DMS53 (cell line): ENCODE results near the gene GPATCH8.

Experiments
- DNase-seq: peaks from one replicate; lab custom pipeline; 2025; lab: John Stamatoyannopoulos, UW

GPATCH8 gene

DNA sequence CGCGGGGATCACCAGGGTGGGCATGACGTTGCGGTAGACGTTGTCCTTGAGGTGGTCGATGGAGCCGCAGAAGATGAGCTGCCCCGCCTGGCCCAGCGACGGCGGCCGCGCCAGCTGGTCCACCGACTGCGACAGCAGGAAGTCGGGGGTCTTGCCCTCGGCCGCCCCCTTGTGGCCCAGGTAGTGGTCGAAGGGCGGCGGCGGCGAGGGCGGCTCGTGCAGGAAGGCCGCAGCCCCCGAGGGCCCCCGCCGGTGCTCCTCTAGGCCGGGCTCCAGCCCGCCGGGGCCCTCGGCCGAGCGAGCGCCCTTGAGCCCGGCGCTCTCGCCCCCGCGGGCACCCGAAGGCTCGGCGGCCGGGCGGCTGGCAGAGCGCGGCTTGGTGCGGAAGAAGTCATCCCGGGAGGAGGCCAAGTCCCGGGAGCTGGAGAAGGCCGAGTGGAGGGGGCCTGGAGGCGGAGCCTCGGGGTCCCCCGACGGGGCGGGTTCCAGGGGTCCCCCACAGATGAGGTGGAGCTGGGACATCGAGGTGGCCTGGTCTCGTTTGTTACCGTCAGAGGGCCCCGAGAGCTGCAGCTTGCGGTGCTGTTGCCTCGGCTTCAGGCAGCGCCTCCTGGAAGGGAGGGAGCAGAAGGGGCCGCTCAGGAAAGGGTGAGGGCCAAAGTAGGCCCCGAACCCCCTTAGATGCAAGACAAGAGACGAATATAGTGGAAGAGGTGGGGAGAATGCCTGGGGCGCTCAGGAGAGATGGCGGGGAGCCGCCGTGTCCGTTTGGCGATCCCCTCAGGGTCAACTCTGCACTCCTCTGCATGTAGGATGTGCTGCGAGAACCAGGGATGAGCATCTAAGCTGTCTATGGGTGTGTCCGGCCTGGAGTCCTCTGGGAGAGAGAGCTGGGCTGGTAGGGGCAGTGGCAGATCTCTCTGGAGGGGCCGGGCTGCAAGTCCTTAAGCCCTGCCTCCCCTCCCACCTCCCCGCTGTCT lies 148.3 kb downstream of the GPATCH8 start:
- DNase-seq, result no peak

DNA sequence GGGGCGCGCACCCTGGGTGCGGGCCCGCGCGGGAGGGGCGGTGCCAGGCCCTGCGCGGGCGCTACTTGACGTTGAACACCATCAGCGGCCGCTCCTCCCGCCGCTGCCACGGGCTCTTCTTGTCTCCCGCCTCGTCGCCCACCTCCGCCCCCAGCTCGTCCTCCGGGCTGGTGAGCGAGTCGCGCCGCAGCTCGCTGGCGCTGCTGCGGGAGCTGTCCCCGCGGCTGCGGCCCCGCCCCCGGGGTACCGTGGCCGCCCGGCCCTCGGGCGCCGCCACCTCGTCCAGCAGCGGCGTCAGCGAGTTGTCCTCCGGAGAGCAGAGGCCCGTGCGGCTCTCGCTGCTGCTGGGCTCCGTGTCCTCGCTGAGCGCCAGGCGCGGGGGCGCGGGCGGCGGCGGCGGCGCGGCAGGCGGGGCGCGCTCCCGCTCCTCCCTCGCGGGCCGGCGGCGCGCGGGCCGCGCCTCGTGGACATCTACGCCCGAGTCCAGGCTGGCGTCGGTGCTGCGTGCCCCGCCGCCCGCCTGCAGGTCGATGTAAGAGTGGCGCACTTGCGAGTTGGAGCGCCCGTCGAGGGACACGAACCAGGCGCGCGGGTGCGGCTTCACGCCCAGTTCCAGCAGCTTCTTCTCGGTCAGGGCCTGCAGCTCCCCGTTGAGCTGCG lies 149.4 kb downstream of the GPATCH8 start:
- peak; percentile 77 for DNase-seq

GRCh38 chr17:44352828-44353671 lies 150.2 kb downstream of the GPATCH8 start:
- no peak for DNase-seq

- DNase-seq, result no peak
These were observed 151.0 kb downstream of the GPATCH8 start for GRCh38 chr17:44351961-44352827.

DNA sequence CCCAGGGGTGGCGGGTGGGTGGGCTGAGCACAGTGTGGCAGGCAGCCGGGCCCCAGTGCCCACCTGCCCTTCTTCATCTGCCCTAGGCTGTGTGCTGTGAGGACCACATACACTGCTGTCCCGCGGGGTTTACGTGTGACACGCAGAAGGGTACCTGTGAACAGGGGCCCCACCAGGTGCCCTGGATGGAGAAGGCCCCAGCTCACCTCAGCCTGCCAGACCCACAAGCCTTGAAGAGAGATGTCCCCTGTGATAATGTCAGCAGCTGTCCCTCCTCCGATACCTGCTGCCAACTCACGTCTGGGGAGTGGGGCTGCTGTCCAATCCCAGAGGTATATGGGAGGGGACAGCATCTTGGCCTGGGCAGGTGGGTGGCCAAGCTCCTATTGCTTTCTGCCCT lies 151.7 kb downstream of the GPATCH8 start:
- no peak for DNase-seq

GRCh38 chr17:44350733-44351226 lies 152.4 kb downstream of the GPATCH8 start:
- DNase-seq, result peak; percentile 83

DNA sequence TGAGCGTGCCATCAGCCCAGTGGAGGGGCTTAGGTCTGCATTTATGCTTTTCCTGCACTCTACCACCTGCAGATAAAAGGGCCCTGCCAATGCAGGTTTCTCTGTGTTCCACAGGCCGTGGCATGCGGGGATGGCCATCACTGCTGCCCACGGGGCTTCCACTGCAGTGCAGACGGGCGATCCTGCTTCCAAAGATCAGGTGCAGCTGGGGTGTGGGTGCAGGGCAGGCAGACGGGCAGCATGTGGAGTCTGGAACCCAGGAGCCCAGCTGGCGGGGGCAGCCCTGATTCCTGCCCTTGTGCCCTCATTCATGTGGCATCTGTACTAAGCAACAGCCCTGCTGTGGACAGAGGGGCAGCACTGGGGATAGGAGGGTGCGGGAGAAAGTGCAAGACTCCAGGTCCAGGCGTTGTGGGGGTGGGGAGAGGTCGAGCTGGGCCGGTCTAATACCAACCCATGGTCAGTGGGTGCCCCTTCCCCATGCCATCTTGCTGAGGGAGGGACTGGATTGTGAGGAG lies 153.6 kb downstream of the GPATCH8 start:
- no peak for DNase-seq

DNA sequence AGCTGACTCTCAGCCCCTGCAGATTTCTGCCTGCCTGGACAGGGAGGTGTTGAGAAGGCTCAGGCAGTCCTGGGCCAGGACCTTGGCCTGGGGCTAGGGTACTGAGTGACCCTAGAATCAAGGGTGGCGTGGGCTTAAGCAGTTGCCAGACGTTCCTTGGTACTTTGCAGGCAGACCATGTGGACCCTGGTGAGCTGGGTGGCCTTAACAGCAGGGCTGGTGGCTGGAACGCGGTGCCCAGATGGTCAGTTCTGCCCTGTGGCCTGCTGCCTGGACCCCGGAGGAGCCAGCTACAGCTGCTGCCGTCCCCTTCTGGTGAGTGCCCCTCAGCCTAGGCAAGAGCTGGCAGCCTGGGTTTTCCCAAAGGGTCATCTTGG lies 154.2 kb downstream of the GPATCH8 start:
- no peak for DNase-seq

DNA sequence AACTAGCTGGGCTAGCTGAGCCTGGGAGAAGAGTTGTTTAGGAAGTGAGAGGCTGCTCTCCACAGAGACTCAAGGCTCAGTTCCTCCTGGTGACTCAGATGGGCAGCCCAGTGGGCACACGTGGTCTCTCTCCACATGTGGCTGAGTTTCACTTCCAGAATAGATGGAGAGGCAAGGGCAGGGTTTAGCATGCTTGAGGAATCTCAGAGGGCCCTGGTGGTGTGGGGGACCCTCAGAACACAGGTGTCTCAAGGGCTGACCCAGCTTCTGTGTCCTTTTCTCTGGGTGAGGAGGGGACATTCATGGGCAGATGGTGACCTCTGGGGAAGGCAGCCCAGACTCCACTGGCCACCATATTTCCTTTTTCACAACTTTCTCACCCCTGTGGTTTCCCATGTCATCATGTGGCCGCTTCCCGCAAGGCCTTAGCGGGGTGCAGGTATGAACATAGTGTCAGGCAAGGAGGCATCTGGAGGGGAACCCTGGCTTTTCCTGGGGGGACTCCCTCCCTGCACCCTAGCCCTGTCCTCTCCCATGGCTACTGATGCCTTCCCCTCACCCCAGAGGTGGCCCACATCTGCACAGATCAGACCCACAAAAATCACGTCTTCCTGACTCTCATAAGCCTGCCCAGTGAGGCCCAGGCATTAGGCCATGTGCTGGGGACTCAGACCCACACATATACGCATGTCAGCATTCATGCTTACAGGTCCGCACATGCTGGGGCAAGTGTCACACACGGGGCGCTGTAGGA lies 154.8 kb downstream of the GPATCH8 start:
- DNase-seq, result no peak
